Glomerular visceral epithelial cell (primary cell): Measurements from ENCODE around the gene PCED1A.
A peak's percentile ranks its signal among the peaks of the same experiment; 100 is the strongest.

Experiments
- DNase-seq: peaks from one replicate; pipeline ENCODE4 v3.0.0-alpha.2; 2016; ENCODE audit errors: extremely low spot score

PCED1A gene

GRCh38 chr20:2840138-2840966 is at the start of gene PCED1A, which contains the start of gene VPS16:
PCED1A (minus strand) TSS chr20:2840655; CDS start chr20:2839912, 743 bp downstream.
VPS16 (plus strand) TSS chr20:2840745; CDS start chr20:2840775, 30 bp downstream.
- DNase-seq = peak; percentile 90

- DNase-seq = no peak
These were observed 49.3 kb upstream of the PCED1A start for GRCh38 chr20:2889797-2890196.

- DNase-seq = no peak
These were observed 48.8 kb upstream of the PCED1A start for GRCh38 chr20:2889209-2889608.

GRCh38 chr20:2888224-2888955 is 47.9 kb upstream of the PCED1A start:
- no peak for DNase-seq

- no peak for DNase-seq
These were observed 47.3 kb upstream of the PCED1A start for GRCh38 chr20:2887715-2888114.

- DNase-seq = no peak
These were observed 43.5 kb upstream of the PCED1A start for GRCh38 chr20:2883726-2884637.

- no peak for DNase-seq
These were observed 40.2 kb upstream of the PCED1A start for GRCh38 chr20:2880650-2881049.

GRCh38 chr20:2879146-2879545 is 38.7 kb upstream of the PCED1A start:
- peak; percentile 40 for DNase-seq

- no peak for DNase-seq
These were observed 38.1 kb upstream of the PCED1A start for GRCh38 chr20:2878515-2878914.

GRCh38 chr20:2875690-2876203 is 35.3 kb upstream of the PCED1A start:
- DNase-seq = no peak

GRCh38 chr20:2874456-2874855 is 34.0 kb upstream of the PCED1A start:
- DNase-seq = peak; percentile 21

GRCh38 chr20:2873747-2874041 is 33.2 kb upstream of the PCED1A start:
- peak; percentile 64 for DNase-seq

- peak; percentile 94 for DNase-seq
These were observed 32.7 kb upstream of the PCED1A start, which contains the start of gene PTPRA for GRCh38 chr20:2873010-2873746. PTPRA (plus strand) TSS chr20:2873481; CDS start chr20:2964278, 90,797 bp downstream.

- DNase-seq = peak; percentile 45
These were observed 32.1 kb upstream of the PCED1A start for GRCh38 chr20:2872459-2873009.

GRCh38 chr20:2871661-2872458 is 31.4 kb upstream of the PCED1A start:
- no peak for DNase-seq

GRCh38 chr20:2871111-2871465 is 30.6 kb upstream of the PCED1A start:
- DNase-seq = no peak

- DNase-seq = no peak
These were observed 28.9 kb upstream of the PCED1A start for GRCh38 chr20:2869381-2869780.

GRCh38 chr20:2867081-2867864 is 26.8 kb upstream of the PCED1A start:
- peak; percentile 16 for DNase-seq

- DNase-seq = no peak
These were observed 25.8 kb upstream of the PCED1A start for GRCh38 chr20:2866236-2866635.
